HEK293 (cell line): Measurements from ENCODE around the gene PRR22.

Experiments used
- CTCF ChIA-PET: fragments of 350-600 bp; formaldehyde crosslinking; extraction: SDS; loops from one replicate; lab custom pipeline; 2021; ENCODE audit warnings: antibody characterized with exemption; lab: Yijun Ruan, JAX
- POLR2A ChIA-PET: fragments of 300-600 bp; formaldehyde crosslinking; extraction: SDS; loops from one replicate; lab custom pipeline; 2020; ENCODE audit warnings: antibody characterized with exemption, inconsistent platforms; lab: Yijun Ruan, JAX
- H3K27ac ChIP-seq: fragments of 200-500 bp; sonication (Bioruptor generic); 2 replicates; pipeline ENCODE4 v1.5.1; 2014; ENCODE audit warnings: low read depth, low read length, control low read depth, inconsistent platforms; ENCODE audit errors: extremely low read depth
- H3K36me3 ChIP-seq, 2 experiments: fragments of 200-500 bp in 1 of 2; sonication (Bioruptor generic) in 1 of 2; 1 replicate in 1 of 2; 2 replicates in 1 of 2; pipeline ENCODE4 v1.5.1; 2014 to 2017; ENCODE audit warnings: inconsistent platforms in 2 of 2, low read length in 2 of 2; ENCODE audit not compliant: control insufficient read depth in 2 of 2, insufficient read depth in 1 of 2
- H3K4me1 ChIP-seq: fragments of 200-500 bp; sonication (Bioruptor generic); 2 replicates; pipeline ENCODE4 v1.5.1; 2014; ENCODE audit warnings: mild to moderate bottlenecking, low read length, inconsistent platforms; ENCODE audit not compliant: control insufficient read depth, insufficient read depth
- H3K4me3 ChIP-seq: 2 replicates; pipeline ENCODE4 v1.5.1; 2011; ENCODE audit warnings: low read depth, mild to moderate bottlenecking, control low read depth, low read length, moderate library complexity
- H3K9me3 ChIP-seq: fragments of 200-500 bp; sonication (Bioruptor generic); 2 replicates; pipeline ENCODE4 v1.5.1; 2014; ENCODE audit warnings: low read depth, low read length, inconsistent platforms; ENCODE audit not compliant: control insufficient read depth, insufficient read depth
- GLIS1 ChIP-seq: fragments of 450-650 bp; formaldehyde crosslinking; IDR thresholded peaks from 2 replicates; pipeline ENCODE4 v1.5.1; 2016; ENCODE audit warnings: missing biosample characterization, missing genetic modification characterization
- GLIS2 ChIP-seq: fragments of 450-650 bp; formaldehyde crosslinking; IDR thresholded peaks from 2 replicates; pipeline ENCODE4 v1.5.1; 2016; ENCODE audit warnings: missing biosample characterization, missing genetic modification characterization
- KLF16 ChIP-seq: fragments of 450-650 bp; formaldehyde crosslinking; IDR thresholded peaks from 2 replicates; pipeline ENCODE4 v1.5.1; 2017; ENCODE audit warnings: missing biosample characterization, missing genetic modification characterization
- KLF8 ChIP-seq: fragments of 450-650 bp; formaldehyde crosslinking; IDR thresholded peaks from 2 replicates; pipeline ENCODE4 v1.5.1; 2016; ENCODE audit warnings: missing biosample characterization, missing genetic modification characterization
- OSR2 ChIP-seq: fragments of 450-650 bp; formaldehyde crosslinking; IDR thresholded peaks from 2 replicates; pipeline ENCODE4 v1.5.1; 2016; ENCODE audit warnings: missing biosample characterization, missing genetic modification characterization
- PATZ1 ChIP-seq: fragments of 450-650 bp; formaldehyde crosslinking; IDR thresholded peaks from 2 replicates; pipeline ENCODE4 v1.5.1; 2016; ENCODE audit warnings: missing biosample characterization, missing genetic modification characterization
- SP2 ChIP-seq: fragments of 450-650 bp; formaldehyde crosslinking; IDR thresholded peaks from 2 replicates; pipeline ENCODE4 v1.5.1; 2016; ENCODE audit warnings: missing biosample characterization, missing genetic modification characterization
- ZBTB8A ChIP-seq: fragments of 450-650 bp; formaldehyde crosslinking; IDR thresholded peaks from 2 replicates; pipeline ENCODE4 v1.5.1; 2016; ENCODE audit warnings: missing biosample characterization, missing genetic modification characterization
- ZNF23 ChIP-seq: fragments of 450-650 bp; formaldehyde crosslinking; IDR thresholded peaks from 2 replicates; pipeline ENCODE4 v1.5.1; 2016; ENCODE audit warnings: missing biosample characterization, missing genetic modification characterization, borderline replicate concordance
- ZNF248 ChIP-seq: fragments of 450-650 bp; formaldehyde crosslinking; IDR thresholded peaks from 2 replicates; pipeline ENCODE4 v1.5.1; 2017; ENCODE audit warnings: missing biosample characterization, missing genetic modification characterization
- ZNF280C ChIP-seq: fragments of 450-650 bp; formaldehyde crosslinking; IDR thresholded peaks from 2 replicates; pipeline ENCODE4 v1.5.1; 2016; ENCODE audit warnings: missing biosample characterization, missing genetic modification characterization
- ZNF335 ChIP-seq: fragments of 450-650 bp; formaldehyde crosslinking; conservative IDR thresholded peaks from 2 replicates; pipeline ENCODE4 v1.5.1; 2016; ENCODE audit warnings: missing biosample characterization, missing genetic modification characterization
- ZNF341 ChIP-seq: fragments of 450-650 bp; formaldehyde crosslinking; IDR thresholded peaks from 2 replicates; pipeline ENCODE4; 2016; ENCODE audit warnings: low read depth, missing biosample characterization, missing genetic modification characterization
- ZNF391 ChIP-seq: fragments of 450-650 bp; formaldehyde crosslinking; IDR thresholded peaks from 2 replicates; pipeline ENCODE4 v1.5.1; 2016; ENCODE audit warnings: low read depth, missing biosample characterization, missing genetic modification characterization, borderline replicate concordance
- ZNF596 ChIP-seq: fragments of 450-650 bp; IDR thresholded peaks from 2 replicates; pipeline ENCODE4 v1.5.0; 2018; ENCODE audit warnings: missing biosample characterization, mild to moderate bottlenecking, missing genetic modification characterization, moderate library complexity
- ZNF600 ChIP-seq: fragments of 450-650 bp; formaldehyde crosslinking; IDR thresholded peaks from 2 replicates; pipeline ENCODE4 v1.5.1; 2016; ENCODE audit warnings: missing biosample characterization, missing genetic modification characterization
- ZNF692 ChIP-seq: fragments of 450-650 bp; formaldehyde crosslinking; IDR thresholded peaks from 2 replicates; pipeline ENCODE4 v1.5.1; 2016; ENCODE audit warnings: missing biosample characterization, missing genetic modification characterization
- ZNF768 ChIP-seq: fragments of 450-650 bp; formaldehyde crosslinking; IDR thresholded peaks from 2 replicates; pipeline ENCODE4 v1.5.1; 2018; ENCODE audit warnings: missing biosample characterization, mild to moderate bottlenecking, missing genetic modification characterization
- TF ChIP-seq, protein P1 (sequence below): fragments of 450-650 bp; formaldehyde crosslinking; IDR thresholded peaks from 2 replicates; pipeline ENCODE4 v1.5.1; 2016; ENCODE audit warnings: missing biosample characterization, missing genetic modification characterization

Gene PRR22

GRCh38 chr19:5823579-5824281 lies 39.2 kb upstream of the PRR22 start (continued):
- TF ChIP-seq, protein P1, sequence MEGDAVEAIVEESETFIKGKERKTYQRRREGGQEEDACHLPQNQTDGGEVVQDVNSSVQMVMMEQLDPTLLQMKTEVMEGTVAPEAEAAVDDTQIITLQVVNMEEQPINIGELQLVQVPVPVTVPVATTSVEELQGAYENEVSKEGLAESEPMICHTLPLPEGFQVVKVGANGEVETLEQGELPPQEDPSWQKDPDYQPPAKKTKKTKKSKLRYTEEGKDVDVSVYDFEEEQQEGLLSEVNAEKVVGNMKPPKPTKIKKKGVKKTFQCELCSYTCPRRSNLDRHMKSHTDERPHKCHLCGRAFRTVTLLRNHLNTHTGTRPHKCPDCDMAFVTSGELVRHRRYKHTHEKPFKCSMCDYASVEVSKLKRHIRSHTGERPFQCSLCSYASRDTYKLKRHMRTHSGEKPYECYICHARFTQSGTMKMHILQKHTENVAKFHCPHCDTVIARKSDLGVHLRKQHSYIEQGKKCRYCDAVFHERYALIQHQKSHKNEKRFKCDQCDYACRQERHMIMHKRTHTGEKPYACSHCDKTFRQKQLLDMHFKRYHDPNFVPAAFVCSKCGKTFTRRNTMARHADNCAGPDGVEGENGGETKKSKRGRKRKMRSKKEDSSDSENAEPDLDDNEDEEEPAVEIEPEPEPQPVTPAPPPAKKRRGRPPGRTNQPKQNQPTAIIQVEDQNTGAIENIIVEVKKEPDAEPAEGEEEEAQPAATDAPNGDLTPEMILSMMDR (tag by site-specific recombination): peak; percentile 87
- 0 out of 2 replicates have a peak, but pooled peaks have one; percentile 25 for TF ChIP-seq PATZ1 (tag by site-specific recombination)
- peak; percentile 83; the same call in 1 of the 2 replicates for TF ChIP-seq ZNF768 (tag by site-specific recombination)
- TF ChIP-seq ZNF391 (tag by site-specific recombination): no peak
- no peak for TF ChIP-seq ZNF248
- TF ChIP-seq OSR2 (tag by site-specific recombination): no peak
- TF ChIP-seq ZNF341: peak; percentile 77
- TF ChIP-seq ZNF596: no peak
- TF ChIP-seq ZNF600 (tag by site-specific recombination): peak; percentile 93
- TF ChIP-seq ZNF335 (tag by site-specific recombination): 0 out of 2 replicates have a peak, but pooled peaks have one; percentile 23
- TF ChIP-seq KLF8: 0 out of 2 replicates have a peak, but pooled peaks have one; percentile 23
- TF ChIP-seq SP2 (tag by site-specific recombination): 0 out of 2 replicates have a peak, but pooled peaks have one; percentile 10
- no peak for TF ChIP-seq GLIS2 (tag by site-specific recombination)
- TF ChIP-seq KLF16 (tag by site-specific recombination): peak; percentile 56; the same call in 1 of the 2 replicates

GRCh38 chr19:5822181-5822844 lies 37.8 kb upstream of the PRR22 start:
- Histone ChIP-seq H3K4me1 (peaks cover 6% of the 10 kb centered on the region), H3K36me3 (no peaks in the 10 kb centered on the region), H3K9me3 (no peaks in the 10 kb centered on the region), H3K4me3 (no peak overlapping the region), H3K27ac (no peak overlapping the region)
- POLR2A ChIA-PET: interaction anchor here (1.0 to 1.9 kb wide), 2 partner anchors 18 to 81 kb away, joined by 3 to 5 read pairs; partner anchors contain the start of genes NDUFA11 and NRTN
- CTCF ChIA-PET: interaction anchor here (0.5 to 5.6 kb wide), 5 partner anchors 16 to 86 kb away, joined by 3 to 44 read pairs (median 5); partner anchors contain the start of genes FUT6 and NRTN
- TF ChIP-seq ZBTB8A (tag by site-specific recombination) (0 out of 2 replicates have a peak, but pooled peaks have one; percentile 13), ZNF23 (no peak), GLIS1 (tag by site-specific recombination) (peak; percentile 96), ZNF280C (tag by site-specific recombination) (no peak), ZNF692 (tag by site-specific recombination) (0 out of 2 replicates have a peak, but pooled peaks have one; percentile 31)
- TF ChIP-seq, protein P1 (tag by site-specific recombination): peak; percentile 23; the same call in 1 of the 2 replicates
